Pancreas (tissue), 10 donors: Measurements from ENCODE around the gene MYH10. TPM values are rescaled to one million over a fixed set of nuclear protein-coding genes. Genes with fewer than 3 reads are reported as not detected.

Source experiments
- ATAC-seq, 4 donors: fragments of 200-7000 bp; cut with Tn5 transposase; one replicate each; pipeline versions ENCODE4 v1.8.0 to v1.9.1; 2020; ENCODE audit warnings: mild to moderate bottlenecking in 4 of 4, moderate library complexity in 4 of 4
- DNase-seq, 6 donors: peaks; one replicate each; pipeline ENCODE4 v3.0.0-alpha.2; 2020
- FAIRE-seq: peaks from 2 replicates; lab custom pipeline; 2012; peaks lifted over from hg19 to GRCh38; lab: Jason Lieb, UNC
- H3K27ac ChIP-seq, 4 donors: fragments of 200-600 bp; sonication (generic); 1 replicate in 3 of 4; 2 replicates in 1 of 4; pipeline versions ENCODE4 v1.5.0 to v1.8.0; 2020
- H3K27me3 ChIP-seq, 4 donors: fragments of 200-600 bp; one replicate each; pipeline ENCODE4 v1.8.0; 2021
- H3K36me3 ChIP-seq, 3 donors: fragments of 200-600 bp; sonication (generic) in 1 of 3; one replicate each; pipeline versions ENCODE4 v1.5.0 to v1.8.0; 2020 to 2021
- H3K4me1 ChIP-seq, 3 donors: fragments of 200-600 bp; one replicate each; pipeline ENCODE4 v1.8.0; 2021
- H3K4me3 ChIP-seq, 4 donors: fragments of 200-600 bp; sonication (generic) in 2 of 4; one replicate each; pipeline versions ENCODE4 v1.5.0 to v1.8.0; 2020 to 2021
- H3K9me3 ChIP-seq, 4 donors: fragments of 200-600 bp; one replicate each; pipeline ENCODE4 v1.8.0; 2021
- CTCF ChIP-seq, 4 donors: fragments of 200-600 bp; sonication (generic) in 3 of 4; IDR thresholded peaks; one replicate each; pipeline versions ENCODE4 v1.5.0 to v1.8.0; 2021; ENCODE audit warnings: antibody characterized with exemption in 4 of 4
- WGBS, 2 donors: extraction: QIAGEN DNeasy Blood & Tissue Kit; methylation state at CpG; one replicate each; pipeline ENCODE4 v1.1.7; 2013; 5-methylcytosine and 5-hydroxymethylcytosine counted together
- intact Hi-C, 3 donors: fragments of 100-400 bp; cut with DNase I; formaldehyde crosslinking; loops; one replicate each; pipeline versions ENCODE4 v1.11.1 to v1.14.2; 2022
- polyA plus RNA-seq, 2 donors: library from polyadenylated mRNA; stranded (reverse); fragments of 200-250 nt; gene quantifications; one replicate each; pipeline ENCODE4 v1.2.3, GENCODE V29; 2013
- total RNA-seq, 6 donors: library from RNA; stranded (reverse); fragmentation: NEBNext Ultra II Directional in 4 of 6; extraction: Animal tissue kit (Norgen Biotek cat#: 25700) in 4 of 6; gene quantifications; one replicate each; pipeline versions ENCODE4 v1.2.1 to v1.2.4, GENCODE V29; 2021 to 2023
- donor health status: healthy with polysubstance abuse.
- donor health status: DM: no; HTN: no; CAD: no; lungs with moderate emphysema.
- donor health status: DM: no; HTN: no; CAD: no.
- donor health status: control.
- donor health status: control.
- donor health status: Bipolar disorder and iron deficiency.
- donor health status: DM: yes; HTN: yes; CAD: no.
- donor health status: DM: no; HTN: no; CAD: no.
- donor health status: DM: no; HTN: no; CAD: no.
- donor health status: DM: yes; HTN: yes; CAD: no.

The MYH10 gene
- total and polyA plus RNA-seq, 8 donors, result 4.6 to 28.0 (median 11.3) TPM

GRCh38 chr17:8583954-8584353 lies 46.6 kb downstream of the MYH10 start:
- no peaks in the 10 kb centered on the region for H3K27me3 ChIP-seq
- H3K4me3 ChIP-seq, result no peak overlapping the region
- no peaks in the 10 kb centered on the region for H3K4me1 ChIP-seq
- H3K27ac ChIP-seq, result no peak overlapping the region
- no peak for ATAC-seq
- no peak for DNase-seq
- 85 to 97% methylated on average over 2 of the region's 2 CpGs for WGBS, 2 donors
- FAIRE-seq, result no peak
- no peaks in the 10 kb centered on the region for H3K36me3 ChIP-seq
- no peak for TF ChIP-seq CTCF (IDR thresholded peaks at IDR 0.05)
- intact Hi-C loops, result no loop called here
- no peaks in the 10 kb centered on the region for H3K9me3 ChIP-seq

GRCh38 chr17:8580952-8581658 lies 49.4 kb downstream of the MYH10 start:
- DNase-seq (no peak), FAIRE-seq (no peak), ATAC-seq (no peak)
- Histone ChIP-seq H3K4me3 (no peak overlapping the region), H3K4me1 (no peaks in the 10 kb centered on the region), H3K36me3 (peaks cover 0 to 3% (median 0%) of the 10 kb centered on the region in 3 donors), H3K27me3 (no peaks in the 10 kb centered on the region), H3K27ac (no peak overlapping the region), H3K9me3 (no peaks in the 10 kb centered on the region)
- TF ChIP-seq CTCF (IDR thresholded peaks at IDR 0.05), result no peak
- intact Hi-C loops, result no loop called here
- WGBS, 2 donors, result 86 to 92% methylated on average over 5 of the region's 5 CpGs

GRCh38 chr17:8577868-8578267 lies 52.7 kb downstream of the MYH10 start:
- Histone ChIP-seq H3K4me3 (no peak overlapping the region), H3K9me3 (no peaks in the 10 kb centered on the region), H3K4me1 (no peaks in the 10 kb centered on the region), H3K27me3 (no peaks in the 10 kb centered on the region), H3K27ac (no peak overlapping the region), H3K36me3 (peaks cover 0 to 4% (median 0%) of the 10 kb centered on the region in 3 donors)
- no peak for DNase-seq
- FAIRE-seq, result no peak
- WGBS, 2 donors, result 83 to 86% methylated on average over 2 of the region's 2 CpGs
- intact Hi-C loops, result no loop called here
- no peak for TF ChIP-seq CTCF (IDR thresholded peaks at IDR 0.05)
- ATAC-seq, result no peak

GRCh38 chr17:8576559-8577294 lies 53.8 kb downstream of the MYH10 start:
- 90 to 92% methylated on average over 3 of the region's 3 CpGs for WGBS, 2 donors
- intact Hi-C loops, result no loop called here

More at GRCh38 chr17:8576559-8577294, 53.8 kb downstream of the MYH10 start:
- no peak for TF ChIP-seq CTCF (IDR thresholded peaks at IDR 0.05)
- no peak for ATAC-seq
- FAIRE-seq, result no peak
- DNase-seq, result no peak
- Histone ChIP-seq H3K27me3 (no peaks in the 10 kb centered on the region), H3K27ac (no peak overlapping the region), H3K9me3 (no peaks in the 10 kb centered on the region), H3K4me1 (no peaks in the 10 kb centered on the region), H3K36me3 (peaks cover 0 to 4% (median 0%) of the 10 kb centered on the region in 3 donors), H3K4me3 (no peak overlapping the region)
